ENCODE results near the gene YDJC.

Gene YDJC

DNA sequence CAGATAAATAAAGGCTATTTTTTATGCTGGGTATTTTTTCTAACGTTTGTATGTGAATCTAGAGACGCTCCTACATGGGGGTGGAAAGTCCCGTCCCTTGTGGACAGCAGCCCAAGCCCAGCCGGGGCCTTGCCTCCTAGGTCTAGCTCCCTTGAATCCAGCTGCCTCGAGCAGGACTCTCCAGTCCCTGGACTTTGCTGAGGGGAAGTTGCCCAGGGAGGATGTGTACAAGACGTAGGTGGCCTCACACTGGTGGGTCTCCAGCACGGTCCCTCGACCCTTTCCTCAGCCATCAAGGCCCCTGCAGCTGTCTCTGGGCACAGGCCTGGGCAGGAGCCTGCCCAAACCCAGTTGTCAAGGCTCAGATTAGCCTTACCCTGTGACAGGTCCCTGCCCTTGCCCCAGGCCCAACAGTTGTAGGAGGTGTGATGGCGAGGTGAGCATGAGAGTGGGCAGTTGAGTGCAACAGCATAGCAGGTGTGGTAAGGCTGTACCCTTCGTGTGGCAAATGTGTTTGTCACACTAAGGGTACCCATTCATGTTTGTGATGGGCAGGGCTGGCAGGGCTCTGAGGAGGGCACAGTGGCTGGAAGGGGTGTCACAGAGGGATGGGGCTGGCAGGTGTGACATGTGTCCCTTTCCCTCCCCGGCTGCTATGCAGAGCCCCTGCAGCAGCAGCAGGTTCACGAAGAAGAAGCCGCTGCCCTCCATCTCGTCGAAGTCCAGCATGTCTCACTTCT lies 6.1 kb upstream of the YDJC start:
- H3K4me3 ChIP-seq (replicated peaks; ENCODE audit: low read depth, low read length): no peak overlapping the region
- no peaks in the 10 kb centered on the region for H3K27me3 ChIP-seq (replicated peaks; ENCODE audit: control insufficient read depth, insufficient read depth, low read length)
- TF ChIP-seq, protein P1, sequence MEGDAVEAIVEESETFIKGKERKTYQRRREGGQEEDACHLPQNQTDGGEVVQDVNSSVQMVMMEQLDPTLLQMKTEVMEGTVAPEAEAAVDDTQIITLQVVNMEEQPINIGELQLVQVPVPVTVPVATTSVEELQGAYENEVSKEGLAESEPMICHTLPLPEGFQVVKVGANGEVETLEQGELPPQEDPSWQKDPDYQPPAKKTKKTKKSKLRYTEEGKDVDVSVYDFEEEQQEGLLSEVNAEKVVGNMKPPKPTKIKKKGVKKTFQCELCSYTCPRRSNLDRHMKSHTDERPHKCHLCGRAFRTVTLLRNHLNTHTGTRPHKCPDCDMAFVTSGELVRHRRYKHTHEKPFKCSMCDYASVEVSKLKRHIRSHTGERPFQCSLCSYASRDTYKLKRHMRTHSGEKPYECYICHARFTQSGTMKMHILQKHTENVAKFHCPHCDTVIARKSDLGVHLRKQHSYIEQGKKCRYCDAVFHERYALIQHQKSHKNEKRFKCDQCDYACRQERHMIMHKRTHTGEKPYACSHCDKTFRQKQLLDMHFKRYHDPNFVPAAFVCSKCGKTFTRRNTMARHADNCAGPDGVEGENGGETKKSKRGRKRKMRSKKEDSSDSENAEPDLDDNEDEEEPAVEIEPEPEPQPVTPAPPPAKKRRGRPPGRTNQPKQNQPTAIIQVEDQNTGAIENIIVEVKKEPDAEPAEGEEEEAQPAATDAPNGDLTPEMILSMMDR (IDR thresholded peaks at IDR 0.05; ENCODE audit: insufficient read depth, low read length, poor library complexity, severe bottlenecking): no peak
- DNase-seq (ENCODE audit: extremely low read depth, insufficient read length): no peak
- H3K36me3 ChIP-seq (ENCODE audit: control insufficient read depth, insufficient read depth, low read length): no peaks in the 10 kb centered on the region

DNA sequence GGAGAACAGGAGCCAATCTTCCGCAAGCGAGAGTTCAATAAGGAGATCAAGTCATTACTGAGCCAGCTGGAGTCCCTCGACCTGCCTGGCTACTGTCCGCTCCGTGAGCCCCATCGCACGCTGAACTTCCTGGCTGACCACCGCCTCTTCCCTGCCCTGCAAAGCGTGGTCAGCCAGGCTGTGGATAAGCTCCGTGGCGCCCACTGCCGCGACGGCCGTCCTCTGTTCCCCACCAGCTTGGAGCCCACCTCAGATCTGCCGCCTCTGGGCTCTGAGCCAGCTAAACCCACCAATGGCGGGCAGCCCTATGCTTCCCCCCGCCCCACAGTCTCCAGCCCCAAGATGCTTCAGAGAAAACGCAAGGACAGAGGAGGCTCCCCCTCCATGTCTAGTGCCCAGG lies 5.0 kb upstream of the YDJC start:
- TF ChIP-seq, protein P1 (IDR thresholded peaks at IDR 0.05; ENCODE audit: insufficient read depth, low read length, poor library complexity, severe bottlenecking): no peak
- Histone ChIP-seq H3K36me3 (ENCODE audit: control insufficient read depth, insufficient read depth, low read length) (no peaks in the 10 kb centered on the region), H3K27me3 (replicated peaks; ENCODE audit: control insufficient read depth, insufficient read depth, low read length) (no peaks in the 10 kb centered on the region), H3K4me3 (replicated peaks; ENCODE audit: low read depth, low read length) (no peak overlapping the region)
- no peak for DNase-seq (ENCODE audit: extremely low read depth, insufficient read length)

DNA sequence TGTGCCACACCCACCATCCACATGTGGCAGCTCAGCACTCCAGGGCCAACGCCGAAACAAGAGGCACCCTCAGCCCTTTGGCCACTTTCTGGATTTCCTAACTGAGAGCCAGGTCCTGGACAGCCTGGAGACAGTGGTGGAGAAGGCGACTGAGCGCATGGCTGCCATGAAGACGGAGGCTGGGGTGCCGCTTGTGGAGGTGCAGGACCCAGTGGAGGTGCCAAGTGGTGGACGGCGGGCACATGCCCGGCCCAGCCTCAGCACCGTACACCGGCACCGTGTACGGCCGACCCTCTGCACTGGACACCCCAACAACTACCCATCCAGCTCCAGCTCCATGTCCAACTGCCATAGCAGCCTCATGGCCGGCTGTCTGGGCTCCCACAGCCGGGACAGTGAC lies 4.3 kb upstream of the YDJC start:
- Histone ChIP-seq H3K27me3 (replicated peaks; ENCODE audit: control insufficient read depth, insufficient read depth, low read length) (no peaks in the 10 kb centered on the region), H3K36me3 (ENCODE audit: control insufficient read depth, insufficient read depth, low read length) (no peaks in the 10 kb centered on the region), H3K4me3 (replicated peaks; ENCODE audit: low read depth, low read length) (no peak overlapping the region)
- no peak for DNase-seq (ENCODE audit: extremely low read depth, insufficient read length)
- TF ChIP-seq, protein P1 (IDR thresholded peaks at IDR 0.05; ENCODE audit: insufficient read depth, low read length, poor library complexity, severe bottlenecking): no peak

DNA sequence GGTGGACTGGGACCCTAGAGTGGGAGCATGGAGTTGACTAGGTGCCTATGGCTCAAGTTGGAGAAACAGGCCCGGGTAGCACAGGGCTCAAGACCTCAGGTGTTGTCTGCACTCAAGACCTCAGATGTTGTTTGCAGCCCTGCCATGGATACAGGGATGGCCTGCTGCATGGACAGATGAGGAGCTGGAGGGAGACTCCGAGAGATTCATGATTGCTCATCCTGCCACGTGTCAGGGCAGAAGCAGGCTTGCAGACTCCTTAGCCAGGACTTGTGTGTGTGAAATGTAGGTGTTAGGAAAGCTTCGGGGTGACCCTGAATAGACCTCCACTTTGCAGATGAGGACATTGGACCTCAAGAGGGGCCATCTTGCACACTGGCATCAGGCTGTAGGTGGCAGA lies 3.7 kb upstream of the YDJC start:
- H3K36me3 ChIP-seq (ENCODE audit: control insufficient read depth, insufficient read depth, low read length): no peaks in the 10 kb centered on the region
- TF ChIP-seq, protein P1 (IDR thresholded peaks at IDR 0.05; ENCODE audit: insufficient read depth, low read length, poor library complexity, severe bottlenecking): no peak
- H3K27me3 ChIP-seq (replicated peaks; ENCODE audit: control insufficient read depth, insufficient read depth, low read length): no peaks in the 10 kb centered on the region
- no peak for DNase-seq (ENCODE audit: extremely low read depth, insufficient read length)
- H3K4me3 ChIP-seq (replicated peaks; ENCODE audit: low read depth, low read length): no peak overlapping the region

DNA sequence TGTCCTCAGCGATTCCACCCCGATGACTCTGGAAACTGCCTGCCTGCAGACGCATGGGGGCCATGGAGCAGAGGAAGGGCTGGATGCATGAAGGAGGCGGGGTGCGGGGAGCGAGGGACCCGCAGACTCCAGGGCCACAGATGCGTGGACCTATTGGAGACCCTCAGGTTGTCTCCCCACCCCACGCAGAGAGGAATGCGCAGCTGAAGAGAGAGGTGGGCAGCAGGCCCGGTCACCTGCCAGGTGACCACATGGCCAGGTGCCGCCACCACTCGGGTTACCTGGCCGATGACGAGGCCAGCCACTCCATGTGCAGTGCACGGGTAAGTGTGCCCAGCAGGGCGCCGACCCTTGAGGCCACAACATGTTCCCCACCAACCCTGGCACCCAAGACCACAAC lies 3.1 kb upstream of the YDJC start:
- DNase-seq (ENCODE audit: extremely low read depth, insufficient read length): no peak
- TF ChIP-seq, protein P1 (IDR thresholded peaks at IDR 0.05; ENCODE audit: insufficient read depth, low read length, poor library complexity, severe bottlenecking): no peak
- Histone ChIP-seq H3K27me3 (replicated peaks; ENCODE audit: control insufficient read depth, insufficient read depth, low read length) (no peaks in the 10 kb centered on the region), H3K4me3 (replicated peaks; ENCODE audit: low read depth, low read length) (no peak overlapping the region), H3K36me3 (ENCODE audit: control insufficient read depth, insufficient read depth, low read length) (peaks cover 2% of the 10 kb centered on the region)

All from GM06990 (cell line).